Activated CD8-positive, alpha-beta memory T cell treated with anti-CD3 and anti-CD28 coated beads, Interleukin-2, amount 50 U/mL, for 1 hour (primary cell): Measurements from ENCODE around the gene TNIP2.
"Not testable (repeated sequence)": the region's sequence is repeated elsewhere in the genome, so short reads cannot be mapped to it uniquely, and the experiment has no call there.

ENCODE experiments used
- DNase-seq: peaks from one replicate; pipeline ENCODE4 v3.0.0-alpha.2; 2020; ENCODE audit errors: extremely low read depth

TNIP2 gene

DNA sequence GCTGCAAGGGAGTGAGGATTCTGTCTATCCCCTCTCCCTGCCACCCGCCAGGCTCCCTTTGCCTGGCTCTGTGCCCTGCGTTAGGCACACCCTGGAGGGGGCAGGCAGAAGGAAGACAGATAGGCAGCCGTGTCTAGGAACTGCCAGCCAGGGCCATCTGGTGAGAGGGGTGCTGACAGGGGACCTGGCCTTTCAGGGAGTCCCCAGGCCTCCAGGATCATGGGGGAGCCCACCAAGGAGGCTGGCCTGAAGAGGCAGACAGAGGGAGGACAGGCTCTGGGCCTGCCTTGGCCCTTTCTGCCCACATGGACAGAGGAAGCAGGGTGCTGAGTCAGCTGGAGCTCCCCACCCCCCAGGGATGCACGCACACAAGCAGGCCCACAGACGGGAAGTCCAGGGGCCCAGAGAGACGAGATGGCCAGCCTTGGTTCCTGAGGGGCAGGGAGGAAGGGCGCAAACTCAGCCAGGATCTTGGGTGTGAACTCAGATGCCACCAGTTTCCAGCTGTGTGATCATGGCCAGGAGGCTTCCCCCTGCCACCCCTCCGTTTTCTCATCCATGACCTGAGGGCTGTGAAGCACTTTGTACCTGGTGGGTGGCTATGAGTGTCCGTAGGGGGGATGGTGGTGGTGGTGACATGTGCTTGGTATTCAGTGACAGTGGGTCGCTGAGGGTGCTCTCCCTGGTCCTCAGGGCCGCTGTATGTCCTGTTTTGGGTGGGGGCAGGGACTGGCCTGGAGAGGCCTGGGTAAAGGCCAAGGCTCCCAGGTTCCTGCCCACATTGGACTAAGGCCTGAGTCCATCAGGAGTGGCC, 38.6 kb upstream of the TNIP2 start:
- DNase-seq, result no peak

DNA sequence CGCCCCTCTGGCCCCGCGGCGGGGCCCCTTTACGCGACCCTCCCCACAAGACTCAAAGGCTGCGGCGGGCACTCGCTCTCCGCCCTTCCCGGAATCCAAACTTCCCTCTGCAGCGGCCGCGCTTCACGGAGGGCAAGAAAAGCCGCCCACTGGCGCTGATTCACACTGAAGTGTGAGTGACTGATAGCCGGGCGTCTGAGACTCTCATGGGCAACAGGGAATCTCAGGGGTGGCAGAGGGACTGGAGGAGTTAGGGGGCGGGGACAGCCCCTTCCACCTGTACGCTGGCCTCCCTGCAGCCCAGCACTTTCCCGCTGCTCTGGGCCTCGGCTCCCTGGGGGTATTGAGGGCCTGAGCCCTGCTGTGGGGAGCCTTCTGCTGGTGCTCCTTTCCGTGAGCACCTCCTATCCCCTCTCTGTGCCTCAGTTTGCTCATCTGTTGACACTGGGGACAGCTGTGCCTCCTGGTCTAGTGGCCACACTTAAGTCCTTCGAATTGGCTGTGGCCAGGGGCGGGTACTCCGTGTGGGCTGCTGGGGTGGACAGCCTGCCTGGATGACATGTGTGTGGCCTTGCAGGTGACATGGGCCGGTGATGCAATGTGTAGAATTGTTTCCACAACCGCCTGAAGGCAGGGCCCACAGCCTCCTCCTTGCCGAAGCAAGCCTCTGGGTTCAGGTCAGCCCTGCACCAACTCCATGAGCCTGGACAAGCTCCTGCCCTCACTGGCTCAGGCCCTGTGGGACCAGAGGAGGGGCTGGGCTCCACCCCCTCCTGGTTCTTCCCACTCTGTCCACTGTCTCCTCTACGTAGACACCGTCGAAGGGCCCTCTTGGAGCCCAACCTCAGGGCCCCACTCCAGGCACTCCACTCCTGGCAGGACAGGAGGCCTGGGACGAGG, 37.7 kb upstream of the TNIP2 start:
- DNase-seq, result no peak

DNA sequence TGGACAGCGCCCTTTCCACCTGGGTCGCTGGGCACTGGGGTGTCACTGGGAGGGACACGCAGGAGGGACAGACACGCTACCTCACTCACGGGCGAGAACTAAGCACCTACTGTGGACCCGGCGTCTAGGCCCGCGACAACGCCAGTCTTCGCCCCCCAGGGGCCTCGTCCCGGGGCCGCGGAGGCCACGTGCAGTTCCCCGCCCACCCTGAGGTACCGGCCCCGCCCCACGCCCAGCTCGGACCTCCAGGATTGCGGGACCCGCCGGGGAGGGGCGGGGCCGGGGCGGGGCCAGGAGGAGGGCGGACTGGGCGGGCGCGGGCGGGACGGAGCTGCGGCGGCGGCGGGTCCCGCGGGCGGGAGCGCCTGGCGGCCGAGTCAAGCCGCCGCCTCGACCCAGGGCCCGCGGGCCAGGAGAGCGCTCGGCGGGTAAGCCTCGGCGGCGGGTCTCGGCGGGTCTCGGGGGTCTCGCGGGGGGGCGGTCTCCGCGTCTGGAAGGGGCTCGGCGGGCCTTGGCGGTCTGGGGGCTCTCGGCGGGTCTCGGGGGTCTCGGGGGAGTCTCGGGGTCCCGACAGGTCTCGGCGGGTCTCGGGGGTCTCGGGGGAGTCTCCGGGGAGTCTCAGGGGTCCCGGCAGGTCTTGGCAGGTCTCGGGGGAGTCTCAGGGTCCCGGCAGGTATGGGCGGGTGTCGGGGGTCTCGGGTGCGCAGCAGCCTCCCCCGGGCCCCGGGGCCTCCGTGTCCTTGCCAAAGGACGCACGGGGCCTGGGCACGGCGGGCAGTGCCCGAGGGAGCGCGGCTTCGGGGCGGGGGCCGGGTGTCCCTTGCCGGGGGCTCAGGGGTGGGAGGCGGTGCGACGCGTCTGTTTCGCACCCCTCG, 36.8 kb upstream of the TNIP2 start, which contains the start of gene SH3BP2:
Gene SH3BP2 (plus strand): TSS at position 375 of the 875 bp plus-strand sequence. CDS start 27,533 bp downstream, outside the sequence.
- no peak for DNase-seq

DNA sequence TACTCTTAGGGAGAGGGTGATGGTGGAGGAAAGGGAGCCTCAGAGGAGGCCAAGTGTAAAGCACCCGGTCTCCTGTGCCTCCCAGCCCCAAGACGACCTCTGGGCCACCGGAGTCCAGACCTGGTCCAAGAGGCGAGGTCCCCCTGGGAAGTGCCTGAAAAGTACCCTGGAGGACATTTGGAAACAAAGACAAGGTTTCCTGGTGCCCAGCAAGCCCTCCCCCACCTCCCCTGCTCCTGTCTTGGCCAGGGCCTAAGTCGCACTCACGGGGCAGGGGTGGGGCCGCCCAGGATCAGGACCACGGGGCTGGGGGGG, 36.2 kb upstream of the TNIP2 start:
- no peak for DNase-seq

DNA sequence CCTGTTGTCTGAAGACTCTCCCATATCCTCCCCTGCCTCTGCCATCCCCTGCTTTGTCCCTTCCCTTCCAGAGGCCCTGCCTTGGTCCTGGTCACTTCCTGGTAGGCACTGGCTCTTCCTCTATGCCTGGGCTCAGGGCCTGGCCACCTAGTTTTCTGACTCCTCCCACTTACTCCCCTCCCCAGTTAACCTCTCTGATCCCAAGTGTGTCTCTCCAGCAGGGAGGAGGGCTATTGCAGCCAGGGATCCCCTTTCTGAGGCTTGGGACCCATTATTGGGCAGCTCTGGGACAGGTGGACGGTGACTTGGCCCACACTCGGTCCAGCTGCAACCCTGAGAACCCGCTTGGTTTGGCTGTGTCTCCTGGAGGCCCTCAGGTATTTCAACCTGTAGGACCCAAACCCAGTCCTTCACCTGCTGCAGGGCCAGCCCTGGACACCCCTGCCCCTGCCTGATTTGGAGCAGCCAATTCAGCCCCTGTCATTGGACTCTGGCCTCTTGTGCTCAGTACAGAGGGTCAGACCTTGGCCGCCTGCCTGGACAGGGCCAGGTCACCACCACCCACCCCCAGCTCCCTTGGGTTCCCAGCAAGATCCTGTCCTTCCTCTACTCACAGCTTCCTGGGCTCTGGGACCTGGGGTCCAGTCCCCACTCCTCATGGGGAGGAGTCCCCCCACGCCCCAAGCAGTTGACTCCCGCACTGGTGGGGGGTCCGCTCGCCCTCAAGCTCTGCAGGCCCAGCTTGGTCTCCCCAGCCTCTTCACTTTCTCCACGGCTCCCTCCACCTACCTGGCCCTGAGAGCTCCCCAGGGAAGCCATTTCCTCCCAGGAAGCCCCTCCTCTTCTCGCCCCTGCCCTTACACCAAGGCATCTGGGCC, 35.6 kb upstream of the TNIP2 start:
- no peak for DNase-seq

DNA sequence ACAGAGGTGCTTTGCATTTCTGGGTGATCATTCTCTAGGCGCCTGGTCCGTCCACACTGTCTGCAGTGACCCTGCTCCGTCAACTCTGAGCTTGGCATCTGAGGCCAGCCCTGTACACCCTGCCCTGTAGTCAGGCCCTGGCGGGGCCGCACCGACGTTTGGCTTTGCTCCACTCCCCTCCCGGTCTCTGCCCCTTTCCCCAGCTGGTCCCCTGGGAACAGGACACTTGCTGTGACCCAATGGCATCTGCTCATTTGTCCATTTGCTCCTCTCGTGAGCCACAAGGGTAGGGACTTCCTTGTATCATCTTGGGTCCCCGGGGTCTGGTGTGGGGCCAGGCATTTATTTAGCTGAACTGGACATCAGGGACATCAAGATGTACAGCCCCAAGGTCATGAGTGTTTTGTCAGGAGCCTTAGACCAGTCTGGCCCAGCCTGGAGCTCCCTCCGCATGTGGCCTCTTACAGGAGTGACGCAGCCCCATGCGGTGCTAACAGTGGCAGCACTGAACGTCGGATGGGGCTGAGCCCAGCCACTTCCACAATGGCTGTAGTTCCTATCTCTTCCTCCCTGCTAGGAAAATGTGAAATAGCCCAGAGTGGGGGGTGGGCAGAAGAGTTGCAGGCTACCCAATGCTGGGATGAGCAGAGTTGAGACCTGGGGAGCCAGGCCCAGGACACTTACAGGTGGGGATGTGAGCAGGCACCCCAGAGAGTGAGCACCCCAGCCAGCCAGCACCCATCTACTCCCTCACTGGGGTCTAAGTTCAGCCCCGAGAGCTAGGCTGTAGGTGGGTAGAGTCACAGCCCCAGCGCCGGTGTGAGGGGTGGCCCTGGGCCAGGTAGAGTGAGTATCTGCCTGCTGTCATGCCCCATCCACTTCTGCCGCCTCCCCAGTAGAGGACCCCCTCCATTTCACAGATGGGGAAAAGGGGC, 34.7 kb upstream of the TNIP2 start:
- DNase-seq, result no peak

DNA sequence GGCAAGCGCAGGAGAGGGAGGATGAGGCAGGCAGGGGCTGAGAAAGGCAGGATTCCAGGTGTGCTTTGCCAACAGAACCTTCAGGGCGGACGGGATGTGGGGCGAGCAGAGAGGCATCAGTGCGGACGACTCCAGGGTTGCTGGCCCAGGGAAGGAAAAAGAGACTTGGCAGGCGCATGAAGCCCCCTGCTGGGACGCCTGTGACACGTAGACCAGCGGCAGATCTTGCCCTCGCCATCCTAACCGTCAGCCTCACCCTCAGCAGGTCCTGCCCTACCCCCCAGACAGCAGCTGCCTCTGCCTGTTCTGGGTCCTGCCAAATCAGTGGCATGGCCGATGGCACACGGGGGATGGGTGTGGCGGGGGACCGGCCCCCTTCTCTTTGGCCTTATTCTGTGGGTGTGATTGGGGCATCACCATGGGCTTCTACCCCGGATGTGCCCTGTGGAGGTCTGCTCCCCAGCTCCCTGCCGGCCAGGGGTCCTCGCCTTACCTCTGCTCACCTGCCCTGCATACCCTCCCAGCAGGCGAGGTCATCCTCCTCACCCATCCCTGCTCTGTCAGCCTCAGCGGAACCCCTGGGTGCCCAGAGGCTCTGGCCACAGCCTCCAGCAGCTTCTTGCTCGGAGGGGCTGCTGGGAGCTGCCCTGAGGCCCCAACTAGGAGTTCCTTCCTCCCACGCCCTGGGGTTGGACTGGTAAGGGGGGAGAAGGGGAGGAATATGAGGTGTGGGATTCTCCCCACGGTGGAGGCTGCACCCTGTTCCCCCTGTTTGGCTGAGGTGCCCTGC, 33.9 kb upstream of the TNIP2 start:
- no peak for DNase-seq

DNA sequence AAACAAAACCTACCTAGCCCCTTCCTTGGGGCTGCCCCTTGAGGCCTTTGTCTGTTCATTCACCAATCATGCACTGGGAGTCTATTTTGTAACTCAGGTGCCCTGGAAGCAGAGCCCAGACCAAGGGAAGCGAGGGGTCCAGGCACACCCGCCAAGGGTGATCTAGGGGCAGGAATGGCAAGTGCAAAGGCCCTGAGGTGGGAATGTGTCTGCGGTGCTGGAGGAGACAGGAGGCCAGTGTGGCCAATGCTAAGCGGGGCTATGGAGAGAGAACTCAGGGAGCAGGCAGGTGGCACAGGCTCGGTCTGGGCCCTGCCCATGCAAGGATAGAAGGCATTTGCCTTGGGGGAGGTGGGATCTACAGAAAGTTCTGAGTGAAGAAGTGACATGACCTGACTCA, 33.2 kb upstream of the TNIP2 start:
- no peak for DNase-seq

DNA sequence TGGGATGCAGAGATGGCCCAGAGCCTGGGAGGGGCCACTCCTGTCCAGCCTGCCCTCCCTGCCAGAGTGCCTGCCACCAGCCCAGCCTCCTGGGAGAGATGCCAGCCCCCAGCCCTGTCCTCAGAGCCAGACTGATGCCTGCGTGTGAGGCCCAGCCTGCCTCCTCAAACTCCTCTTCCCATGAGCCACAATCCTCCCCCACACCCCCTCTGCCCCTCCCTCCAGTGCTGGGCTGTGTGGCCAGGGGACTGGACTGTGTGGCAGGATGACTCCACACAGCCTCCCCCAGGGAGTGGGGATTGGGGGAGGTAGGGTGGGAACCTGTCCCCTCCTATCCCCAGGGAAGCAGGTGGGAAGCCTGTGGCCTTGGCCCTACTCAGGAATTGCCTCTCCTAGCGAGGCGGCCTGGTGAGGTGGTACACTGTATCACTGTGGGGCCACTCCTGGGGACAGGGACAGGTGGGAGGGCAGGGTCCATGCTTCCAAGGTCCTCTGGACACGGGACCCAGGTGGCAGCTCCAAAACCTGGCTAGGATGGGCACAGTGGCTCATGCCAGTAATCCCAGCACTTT, 32.5 kb upstream of the TNIP2 start:
- no peak for DNase-seq

DNA sequence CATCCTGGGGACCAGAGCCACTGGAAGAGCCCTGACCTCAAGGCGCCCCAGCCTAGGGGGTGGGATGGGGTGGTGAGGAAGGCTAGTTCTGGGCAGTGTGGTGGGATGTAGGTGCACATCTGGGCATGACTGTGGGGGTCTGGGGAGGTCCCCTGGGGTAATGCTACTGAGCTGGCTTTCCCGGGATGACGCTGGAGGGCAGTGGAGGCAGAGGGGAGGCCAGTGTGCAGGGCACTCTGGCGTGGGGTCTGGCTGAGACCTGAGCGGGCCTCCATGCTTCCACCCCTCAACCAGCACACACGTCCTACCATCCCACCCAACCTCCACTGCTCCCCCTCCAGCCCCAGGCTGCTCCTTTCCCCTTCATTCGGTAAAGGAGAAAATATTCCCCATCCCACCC, 32.0 kb upstream of the TNIP2 start:
- no peak for DNase-seq

DNA sequence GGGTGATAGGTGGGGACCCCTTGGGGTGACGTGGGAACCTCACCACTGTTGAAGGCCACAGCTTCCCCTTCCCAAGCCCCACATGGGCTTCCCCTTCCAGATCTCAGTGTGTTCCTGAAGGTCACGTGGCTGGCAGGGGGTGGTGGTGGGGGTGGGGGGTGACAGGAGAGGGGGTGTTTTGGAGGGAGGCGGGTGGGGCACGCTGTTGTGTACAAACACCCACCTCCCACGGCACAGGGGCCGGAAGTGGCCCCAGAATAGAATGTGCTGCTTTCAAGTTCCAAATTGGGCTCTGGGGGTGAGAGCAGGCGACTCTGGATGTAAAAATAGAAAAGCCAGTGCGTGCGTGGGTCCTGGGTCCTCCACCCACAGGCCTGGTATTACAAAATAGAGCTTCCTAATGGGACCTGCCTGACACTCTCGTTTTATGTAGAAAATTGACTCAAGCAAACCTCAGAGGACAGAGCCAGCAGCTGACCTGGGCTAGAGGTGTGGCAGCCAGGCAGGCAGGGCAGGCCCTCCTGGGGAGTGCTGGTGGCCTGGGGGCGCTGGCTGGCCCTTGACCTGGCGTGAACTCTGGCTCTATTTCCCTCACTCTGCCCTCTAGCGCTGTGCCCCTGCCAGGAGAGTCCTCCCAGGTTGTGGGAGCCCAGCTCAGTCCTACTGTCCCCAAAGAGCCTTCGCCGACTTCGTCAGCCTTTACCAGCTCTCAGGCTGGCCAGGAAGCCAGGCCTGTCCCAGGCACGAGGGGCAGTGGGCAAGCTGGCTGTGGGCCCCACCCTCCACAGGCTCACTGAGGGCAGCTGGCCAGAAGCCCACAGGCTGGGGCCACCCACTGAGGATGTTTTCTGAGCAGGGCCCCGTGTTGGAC, 31.3 kb upstream of the TNIP2 start:
- DNase-seq, result no peak

DNA sequence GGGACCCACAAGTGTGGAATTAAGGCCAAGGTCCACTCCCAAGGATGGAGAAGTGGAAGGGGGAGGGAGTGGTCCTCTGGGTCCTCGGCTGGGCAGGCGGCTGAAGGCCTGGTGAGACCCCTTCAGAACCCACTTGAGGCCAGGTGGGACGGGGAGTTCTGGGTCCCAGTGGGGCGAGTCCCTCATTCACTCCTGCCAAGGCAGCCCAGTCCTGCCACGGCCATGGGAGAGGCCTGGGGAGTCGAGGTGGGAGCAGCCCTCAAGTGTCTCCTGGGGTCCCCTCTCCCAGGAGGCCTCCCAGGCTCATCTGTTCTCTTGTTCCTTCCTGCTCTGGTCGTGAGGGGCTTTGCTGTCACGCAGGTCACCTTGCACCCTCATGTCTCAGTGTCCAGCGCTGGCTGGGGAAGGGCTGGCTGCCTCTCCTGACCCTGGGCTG, 30.7 kb upstream of the TNIP2 start:
- DNase-seq, result no peak

DNA sequence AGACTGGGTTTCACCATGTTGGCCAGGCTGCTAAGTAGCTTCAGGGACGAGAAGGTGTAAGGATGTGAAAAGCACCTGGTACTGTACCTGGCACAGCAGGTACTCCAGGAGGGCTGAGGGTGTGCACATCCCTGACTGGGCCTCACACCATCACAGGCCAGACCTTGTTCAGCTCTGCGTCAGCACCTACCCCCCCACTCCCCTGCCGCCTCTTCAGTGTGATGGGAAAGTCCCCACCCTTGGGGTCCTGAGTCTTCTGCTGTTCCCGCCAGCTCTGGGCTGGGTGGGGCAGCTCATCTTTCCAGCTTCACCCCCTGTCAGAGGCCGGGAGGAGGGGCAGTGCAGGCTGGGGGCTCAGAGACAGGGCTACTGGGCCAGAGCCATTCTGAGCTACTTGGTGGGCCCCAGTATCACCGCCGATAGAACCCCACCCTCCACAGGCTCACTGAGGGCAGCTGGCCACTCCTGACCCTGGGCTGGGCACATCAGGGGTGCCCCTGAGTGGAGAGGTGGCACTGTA, 30.1 kb upstream of the TNIP2 start:
- DNase-seq, result peak; percentile 58

DNA sequence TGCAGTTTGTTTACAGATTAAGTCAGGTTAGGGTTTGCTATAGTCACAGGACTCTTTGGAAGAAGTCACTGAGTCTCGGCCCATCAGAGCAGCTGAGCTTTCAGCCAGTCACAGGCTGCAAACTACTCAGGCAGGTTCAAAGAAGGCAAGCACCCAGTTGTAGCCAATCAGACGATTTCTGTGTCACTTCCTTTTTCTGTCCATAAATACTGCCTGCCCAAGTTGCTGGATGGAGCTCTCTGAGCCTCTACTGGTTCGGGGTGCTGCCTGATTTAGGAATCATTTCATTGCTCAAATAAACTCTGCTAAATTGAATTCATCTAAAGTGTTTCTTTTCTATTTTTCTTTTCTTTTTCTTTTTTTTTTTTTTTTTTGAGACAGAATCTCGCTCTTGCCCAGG, 29.5 kb upstream of the TNIP2 start:
- no peak for DNase-seq

DNA sequence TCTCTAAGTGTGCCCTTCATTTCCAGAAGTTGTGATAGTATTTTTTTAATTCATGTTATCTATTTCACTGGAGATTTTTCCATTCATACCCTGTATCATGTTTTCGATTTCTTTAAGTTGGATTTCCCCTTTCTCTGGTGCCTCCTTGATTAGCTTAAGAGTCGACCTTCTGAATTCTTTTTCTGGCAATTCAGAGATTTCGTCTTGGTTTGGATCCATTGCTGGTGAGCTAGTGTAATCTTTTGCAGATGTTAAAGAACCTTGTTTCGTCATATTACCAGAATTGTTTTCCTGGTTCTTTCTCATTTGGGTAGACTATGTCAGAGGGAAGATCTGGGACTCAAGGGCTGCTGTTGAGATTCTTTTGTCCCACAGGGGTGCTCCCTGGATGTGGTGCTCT, 27.7 kb upstream of the TNIP2 start:
- no peak for DNase-seq

DNA sequence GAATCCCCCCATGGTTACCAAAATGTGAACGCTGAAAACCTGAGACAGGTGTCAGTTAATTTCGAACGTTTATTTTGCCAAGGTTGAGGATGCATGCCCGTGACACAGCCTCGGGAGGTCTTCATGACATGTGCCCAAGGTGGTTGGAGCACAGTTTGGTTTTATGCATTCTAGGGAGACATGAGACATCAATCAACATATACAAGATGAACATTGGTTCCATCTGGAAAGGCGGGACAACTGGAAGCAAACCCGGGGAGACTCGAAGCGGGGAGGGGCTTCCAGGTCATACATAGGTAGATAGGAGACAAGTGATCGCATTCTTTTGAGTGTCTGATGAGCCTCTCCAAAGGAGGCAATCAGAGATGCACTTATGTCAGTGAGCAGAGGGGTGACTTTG, 25.8 kb upstream of the TNIP2 start:
- no peak for DNase-seq

DNA sequence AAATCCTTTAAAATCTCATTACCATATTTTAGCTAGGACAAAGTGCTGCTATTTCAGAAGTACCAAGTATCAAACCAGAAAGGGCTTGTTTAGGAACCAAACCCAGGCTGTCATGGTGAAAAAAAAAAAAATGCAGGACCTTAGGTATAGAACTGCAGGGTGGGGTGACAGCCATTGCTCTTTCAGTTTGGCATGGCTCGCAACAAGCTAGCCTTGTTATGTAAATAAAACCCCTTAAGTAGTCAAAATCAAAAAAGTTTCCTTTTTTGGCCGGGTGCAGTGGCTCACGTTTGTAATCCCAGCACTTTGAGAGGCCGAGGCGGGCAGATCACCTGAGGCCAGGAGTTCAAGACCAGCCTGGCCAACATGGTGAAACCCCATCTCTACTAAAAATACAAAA, 24.5 kb upstream of the TNIP2 start:
- not testable (repeated sequence) for DNase-seq

DNA sequence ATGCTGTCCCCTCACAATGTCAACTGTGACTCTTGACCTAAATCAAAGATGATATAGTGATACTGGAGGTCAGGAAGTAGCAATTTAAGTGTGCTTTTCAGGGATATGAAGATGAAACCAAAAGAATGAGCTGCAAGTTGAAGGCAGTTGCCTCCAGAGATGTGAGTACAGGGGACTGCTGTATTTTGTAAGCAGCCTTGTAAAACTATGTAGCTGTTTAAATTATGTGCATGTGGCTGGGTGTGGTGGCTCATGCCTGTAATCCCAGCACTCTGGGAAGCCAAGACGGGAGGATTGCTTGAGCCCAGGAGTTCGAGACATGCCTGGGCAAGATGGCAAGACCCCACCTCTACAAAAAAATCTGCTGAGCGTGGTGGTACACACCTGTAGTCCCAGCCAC, 15.1 kb upstream of the TNIP2 start:
- DNase-seq, result no peak
